ENCODE data around the gene LHB. TPM values are rescaled to one million over a fixed set of nuclear protein-coding genes. Genes with fewer than 3 reads are reported as not detected.

The LHB gene
- total RNA-seq, 3 donors from 2014 or later = 0.65 TPM; not detected in 2

GRCh38 chr19:48968179-48968661, 48.7 kb downstream of the LHB start:
- H3K4me3 ChIP-seq = no peak overlapping the region
- H3K36me3 ChIP-seq (ENCODE audit: low read depth) = no peaks in the 10 kb centered on the region
- H3K4me1 ChIP-seq (ENCODE audit: low read depth) = peaks cover 27% of the 10 kb centered on the region
- TF ChIP-seq CTCF (IDR thresholded peaks at IDR 0.05) = no peak
- intact Hi-C loops (cut with DNase I, micrococcal nuclease) = loop anchor here in 1 of 2 donors (10.0 kb wide), 1 partner anchor 93 kb away; the partner anchor contains the start of gene PPP1R15A
- DNase-seq (no peak), ATAC-seq (no peak)
- H3K9me3 ChIP-seq = no peaks in the 10 kb centered on the region

GRCh38 chr19:48967346-48968178, 49.3 kb downstream of the LHB start:
- intact Hi-C loops (cut with DNase I, micrococcal nuclease) = loop anchor here in 1 of 2 donors (10.0 kb wide), 1 partner anchor 93 kb away; the partner anchor contains the start of gene PPP1R15A
- Histone ChIP-seq H3K9me3 (no peaks in the 10 kb centered on the region), H3K36me3 (ENCODE audit: low read depth) (no peaks in the 10 kb centered on the region), H3K4me1 (ENCODE audit: low read depth) (peaks cover 27% of the 10 kb centered on the region), H3K4me3 (no peak overlapping the region)
- no peak for TF ChIP-seq CTCF (IDR thresholded peaks at IDR 0.05)
- no peak for ATAC-seq
- no peak for DNase-seq

GRCh38 chr19:48966541-48967345, 50.1 kb downstream of the LHB start:
- no peak for TF ChIP-seq CTCF (IDR thresholded peaks at IDR 0.05)
- no peak for ATAC-seq
- peak in 1 of 3 donors; percentile 36 for DNase-seq
- no peaks in the 10 kb centered on the region for H3K36me3 ChIP-seq (ENCODE audit: low read depth)
- H3K4me1 ChIP-seq (ENCODE audit: low read depth) = peaks cover 32% of the 10 kb centered on the region
- no peaks in the 10 kb centered on the region for H3K9me3 ChIP-seq
- H3K4me3 ChIP-seq = peak overlapping the region; percentile 81
- intact Hi-C loops (cut with DNase I, micrococcal nuclease) = loop anchor here in 1 of 2 donors (10.0 kb wide), 1 partner anchor 92 kb away; the partner anchor contains the start of gene PPP1R15A

Small RNA genes within 50 kb of the gene (microRNA-seq; reads per million reads assigned to microRNA genes)
- gene MIR6798 = not detected

Other genes with a start within 250 kb of the LHB start
- 10 to 100 TPM; 46.6 to 82.6 (median 57.4) TPM for gene BCAT2, start 206.1 kb downstream of the LHB start, total RNA-seq
- 10 to 100 TPM in 1 of 3 donors, 1 to 10 TPM in 2; 2.4 to 10.1 (median 2.4) TPM for gene HSD17B14, start 180.6 kb downstream of the LHB start, total RNA-seq
- 10 to 100 TPM in 2 of 3 donors, 1 to 10 TPM in 1; 4.6 to 30.2 (median 21.5) TPM for gene PLEKHA4, start 148.5 kb downstream of the LHB start, total RNA-seq
- 10 to 100 TPM; 31.8 to 47.7 (median 44.6) TPM for gene PPP1R15A, start 144.7 kb downstream of the LHB start, total RNA-seq
- gene TULP2, start 118.3 kb downstream of the LHB start, total RNA-seq = under 1 TPM in 1 of 3 donors, not detected in 2; 0.32 TPM
- gene NUCB1, start 116.8 kb downstream of the LHB start, total RNA-seq = 100 to 1,000 TPM; 171 to 219 (median 205) TPM
- gene DHDH, start 83.4 kb downstream of the LHB start, total RNA-seq = under 1 TPM in 1 of 3 donors, not detected in 2; 0.52 TPM
- 100 to 1,000 TPM in 2 of 3 donors, 10 to 100 TPM in 1; 90.2 to 128 (median 125) TPM for gene BAX, start 62.2 kb downstream of the LHB start, total RNA-seq
- 1,000 to 10,000 TPM; 1,659 to 1,792 (median 1,691) TPM for gene FTL, start 51.8 kb downstream of the LHB start, total RNA-seq
- 10 to 100 TPM; 40.1 to 49.3 (median 40.2) TPM for gene GYS1, start 23.8 kb downstream of the LHB start, total RNA-seq
- gene RUVBL2, start 23.2 kb downstream of the LHB start, total RNA-seq = 10 to 100 TPM; 47.4 to 68.8 (median 57.3) TPM
- not detected for gene CGB3, start 7.2 kb upstream of the LHB start, total RNA-seq
- not detected for gene CGB2, start 14.8 kb upstream of the LHB start, total RNA-seq
- not detected for gene CGB1, start 19.8 kb upstream of the LHB start, total RNA-seq
- not detected for gene CGB5, start 26.8 kb upstream of the LHB start, total RNA-seq
- not detected for gene CGB8, start 32.0 kb upstream of the LHB start, total RNA-seq
- gene CGB7, start 40.7 kb upstream of the LHB start, total RNA-seq = not detected
- gene NTF4, start 47.7 kb upstream of the LHB start, total RNA-seq = not detected
- gene KCNA7, start 55.6 kb upstream of the LHB start, total RNA-seq = not detected
- gene SNRNP70, start 68.4 kb upstream of the LHB start, total RNA-seq = 100 to 1,000 TPM; 136 to 257 (median 200) TPM
- 10 to 100 TPM in 2 of 3 donors, 1 to 10 TPM in 1; 7.2 to 20.4 (median 11.7) TPM for gene LIN7B, start 97.3 kb upstream of the LHB start, total RNA-seq
- 1 to 10 TPM; 1.8 to 3.2 (median 2.1) TPM for gene C19orf73, start 102.1 kb upstream of the LHB start, total RNA-seq
- gene PPFIA3, start 102.5 kb upstream of the LHB start, total RNA-seq = 10 to 100 TPM; 15.1 to 21.4 (median 19.6) TPM
- gene HRC, start 138.3 kb upstream of the LHB start, total RNA-seq = 1 to 10 TPM in 2 of 3 donors, under 1 TPM in 1; 0.73 to 1.9 (median 1.2) TPM
- 100 to 1,000 TPM; 182 to 398 (median 274) TPM for gene TRPM4, start 140.7 kb upstream of the LHB start, total RNA-seq

All from mucosa of descending colon (tissue), 3 donors.